Measurements from ENCODE around the gene BTNL9.

DNA sequence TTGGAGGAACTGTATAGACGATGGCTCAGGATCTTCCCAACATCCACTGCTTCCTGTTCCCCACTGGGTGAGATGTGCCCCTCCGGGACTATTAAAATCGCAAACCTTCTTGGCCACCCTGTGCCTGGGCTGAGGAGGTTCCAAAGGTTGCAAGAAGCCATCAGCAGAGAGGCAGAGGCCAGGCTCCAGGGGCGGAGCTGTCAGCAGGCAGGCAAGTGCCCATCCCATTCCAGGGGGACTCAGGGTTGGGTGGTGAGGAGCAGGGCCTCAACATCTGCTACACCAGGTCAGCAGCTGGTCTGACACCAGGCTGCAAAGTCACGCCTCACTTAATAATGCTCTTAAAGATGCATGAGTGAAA, 49.2 kb upstream of the BTNL9 start:
- TF ChIP-seq, protein P1, sequence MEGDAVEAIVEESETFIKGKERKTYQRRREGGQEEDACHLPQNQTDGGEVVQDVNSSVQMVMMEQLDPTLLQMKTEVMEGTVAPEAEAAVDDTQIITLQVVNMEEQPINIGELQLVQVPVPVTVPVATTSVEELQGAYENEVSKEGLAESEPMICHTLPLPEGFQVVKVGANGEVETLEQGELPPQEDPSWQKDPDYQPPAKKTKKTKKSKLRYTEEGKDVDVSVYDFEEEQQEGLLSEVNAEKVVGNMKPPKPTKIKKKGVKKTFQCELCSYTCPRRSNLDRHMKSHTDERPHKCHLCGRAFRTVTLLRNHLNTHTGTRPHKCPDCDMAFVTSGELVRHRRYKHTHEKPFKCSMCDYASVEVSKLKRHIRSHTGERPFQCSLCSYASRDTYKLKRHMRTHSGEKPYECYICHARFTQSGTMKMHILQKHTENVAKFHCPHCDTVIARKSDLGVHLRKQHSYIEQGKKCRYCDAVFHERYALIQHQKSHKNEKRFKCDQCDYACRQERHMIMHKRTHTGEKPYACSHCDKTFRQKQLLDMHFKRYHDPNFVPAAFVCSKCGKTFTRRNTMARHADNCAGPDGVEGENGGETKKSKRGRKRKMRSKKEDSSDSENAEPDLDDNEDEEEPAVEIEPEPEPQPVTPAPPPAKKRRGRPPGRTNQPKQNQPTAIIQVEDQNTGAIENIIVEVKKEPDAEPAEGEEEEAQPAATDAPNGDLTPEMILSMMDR (IDR thresholded peaks at IDR 0.05), result no peak
- no peak for TF ChIP-seq POLR2A (IDR thresholded peaks at IDR 0.05)
